GM18867 (cell line): Measurements from ENCODE around the gene CSRP2.

Experiments used
- ATAC-seq: cut with Tn5 transposase; IDR thresholded peaks from one replicate; pipeline ENCODE4 v1.9.1; 2021; ENCODE audit warnings: mild to moderate bottlenecking, moderate library complexity; ENCODE audit not compliant: unreplicated experiment

CSRP2 gene

GRCh38 chr12:76878899-76879709 is at the start of gene CSRP2:
Gene CSRP2 (minus strand): TSS chr12:76879019. CDS start chr12:76866260, 12,759 bp downstream.
- peak; percentile 92 for ATAC-seq

GRCh38 chr12:76927170-76927784 is 48.5 kb upstream of the CSRP2 start:
- ATAC-seq, result no peak

- ATAC-seq, result no peak
Measured at GRCh38 chr12:76925135-76925534, 46.3 kb upstream of the CSRP2 start.

- no peak for ATAC-seq
Measured at GRCh38 chr12:76922866-76923265, 44.0 kb upstream of the CSRP2 start.

GRCh38 chr12:76921891-76922664 is 43.3 kb upstream of the CSRP2 start:
- no peak for ATAC-seq

GRCh38 chr12:76921100-76921471 is 42.3 kb upstream of the CSRP2 start:
- ATAC-seq, result no peak

GRCh38 chr12:76920172-76921099 is 41.6 kb upstream of the CSRP2 start:
- ATAC-seq, result peak; percentile 78

- ATAC-seq, result no peak
Measured at GRCh38 chr12:76919383-76920171, 40.8 kb upstream of the CSRP2 start.

- ATAC-seq, result no peak
Measured at GRCh38 chr12:76916170-76916540, 37.3 kb upstream of the CSRP2 start.

- ATAC-seq, result no peak
Measured at GRCh38 chr12:76915361-76916169, 36.7 kb upstream of the CSRP2 start.

GRCh38 chr12:76914102-76914859 is 35.5 kb upstream of the CSRP2 start:
- ATAC-seq, result peak; percentile 54

GRCh38 chr12:76909290-76909689 is 30.5 kb upstream of the CSRP2 start:
- no peak for ATAC-seq

GRCh38 chr12:76908303-76909017 is 29.6 kb upstream of the CSRP2 start:
- ATAC-seq, result no peak

GRCh38 chr12:76901628-76902380 is 23.0 kb upstream of the CSRP2 start:
- ATAC-seq, result no peak

GRCh38 chr12:76899522-76899921 is 20.7 kb upstream of the CSRP2 start:
- no peak for ATAC-seq

GRCh38 chr12:76898442-76898841 is 19.6 kb upstream of the CSRP2 start:
- no peak for ATAC-seq

GRCh38 chr12:76896274-76896673 is 17.5 kb upstream of the CSRP2 start:
- no peak for ATAC-seq
